ENCODE data around the gene APC2. TPM values are rescaled to one million over a fixed set of nuclear protein-coding genes. Genes with fewer than 3 reads are reported as not detected.
A peak's percentile ranks its signal among the peaks of the same experiment; 100 is the strongest.

APC2 gene
- total RNA-seq, 1 experiment from 2014 or later = 1.4 TPM

GRCh38 chr19:1424192-1424955 lies 25.5 kb upstream of the APC2 start (continued):
- TF ChIP-seq ESRRA (CRISPR knock-in tag; IDR thresholded peaks at IDR 0.05; ENCODE audit: borderline replicate concordance) = no peak
- TF ChIP-seq ELF4 (CRISPR knock-in tag; IDR thresholded peaks at IDR 0.05; ENCODE audit: low read depth) = no peak
- no peak for TF ChIP-seq MXD4 (CRISPR knock-in tag; IDR thresholded peaks at IDR 0.05; ENCODE audit: borderline replicate concordance)
- no peak for TF ChIP-seq ZNF671 (CRISPR knock-in tag; IDR thresholded peaks at IDR 0.05)

- H3K27me3 Mint-ChIP-seq (ENCODE audit: low read depth) = no peaks in the 10 kb centered on the region
- ChIA-PET CTCF (no interaction called here), POLR2A (no interaction called here)
- no peak for ATAC-seq
- no peak for TF ChIP-seq AR (CRISPR knock-in tag; IDR thresholded peaks at IDR 0.05)
- no peak for TF ChIP-seq ATF6 (CRISPR knock-in tag; IDR thresholded peaks at IDR 0.05)
- no peak for TF ChIP-seq ZMAT4 (CRISPR knock-in tag; IDR thresholded peaks at IDR 0.05)
- TF ChIP-seq E2F4 (CRISPR knock-in tag; IDR thresholded peaks at IDR 0.05; ENCODE audit: borderline replicate concordance, low read depth) = no peak
- no peak for TF ChIP-seq ZNF317 (CRISPR knock-in tag; IDR thresholded peaks at IDR 0.05; ENCODE audit: borderline replicate concordance, low read depth)
- TF ChIP-seq JAZF1 (CRISPR knock-in tag; IDR thresholded peaks at IDR 0.05) = no peak
- no peak for TF ChIP-seq GTF2I (CRISPR knock-in tag; conservative IDR thresholded peaks at IDR 0.05)
- no peak for TF ChIP-seq SMAD3 (CRISPR knock-in tag; IDR thresholded peaks at IDR 0.05; ENCODE audit: borderline replicate concordance)
- TF ChIP-seq ZNF281 (CRISPR knock-in tag; IDR thresholded peaks at IDR 0.05) = no peak
- TF ChIP-seq STAT6 (CRISPR knock-in tag; conservative IDR thresholded peaks at IDR 0.05; ENCODE audit: low read depth) = no peak
- H3K9me3 Mint-ChIP-seq = no peaks in the 10 kb centered on the region
- peaks cover 8% of the 10 kb centered on the region for H3K4me1 Mint-ChIP-seq
- no peak overlapping the region for H3K4me3 Mint-ChIP-seq
- no peak for DNase-seq (ENCODE audit: low spot score)
- H3K27ac Mint-ChIP-seq = peak overlapping the region; percentile 87
- H3K36me3 Mint-ChIP-seq = peaks cover 47% of the 10 kb centered on the region
These were observed 24.7 kb upstream of the APC2 start for GRCh38 chr19:1425102-1425837.

All from WTC11 (cell line).